GM18907 (cell line): ENCODE measurements around the gene ANK3.

Experiments
- ATAC-seq: cut with Tn5 transposase; IDR thresholded peaks from one replicate; pipeline ENCODE4 v1.9.1; 2021; ENCODE audit warnings: mild to moderate bottlenecking, moderate library complexity; ENCODE audit not compliant: unreplicated experiment

Gene ANK3

GRCh38 chr10:60237977-60238758, 151.5 kb downstream of the ANK3 start:
- peak; percentile 51 for ATAC-seq

- ATAC-seq: peak; percentile 99
Observed at GRCh38 chr10:60236869-60237524, 152.7 kb downstream of the ANK3 start.

GRCh38 chr10:60235001-60235400, 154.7 kb downstream of the ANK3 start:
- ATAC-seq: no peak

- no peak for ATAC-seq
Observed at GRCh38 chr10:60234551-60234950, 155.1 kb downstream of the ANK3 start.

GRCh38 chr10:60230892-60231291, 158.8 kb downstream of the ANK3 start:
- no peak for ATAC-seq

GRCh38 chr10:60224066-60224705, 165.5 kb downstream of the ANK3 start:
- ATAC-seq: no peak

GRCh38 chr10:60222047-60222446, 167.6 kb downstream of the ANK3 start:
- ATAC-seq: no peak

GRCh38 chr10:60212195-60212594, 177.5 kb downstream of the ANK3 start:
- no peak for ATAC-seq

GRCh38 chr10:60209874-60210570, 179.7 kb downstream of the ANK3 start:
- no peak for ATAC-seq

GRCh38 chr10:60208676-60209269, 180.9 kb downstream of the ANK3 start:
- ATAC-seq: no peak

- no peak for ATAC-seq
Observed at GRCh38 chr10:60207894-60208293, 181.8 kb downstream of the ANK3 start.

GRCh38 chr10:60206735-60207134, 182.9 kb downstream of the ANK3 start:
- no peak for ATAC-seq

GRCh38 chr10:60205741-60206140, 183.9 kb downstream of the ANK3 start:
- ATAC-seq: no peak

GRCh38 chr10:60203993-60204618, 185.6 kb downstream of the ANK3 start:
- no peak for ATAC-seq

GRCh38 chr10:60200682-60201053, 189.0 kb downstream of the ANK3 start:
- ATAC-seq: no peak

- no peak for ATAC-seq
Observed at GRCh38 chr10:60200012-60200681, 189.5 kb downstream of the ANK3 start.

GRCh38 chr10:60197206-60197605, 192.5 kb downstream of the ANK3 start:
- ATAC-seq: no peak

GRCh38 chr10:60194421-60194820, 195.3 kb downstream of the ANK3 start:
- no peak for ATAC-seq

- no peak for ATAC-seq
Observed at GRCh38 chr10:60192946-60193345, 196.7 kb downstream of the ANK3 start.

GRCh38 chr10:60189861-60190475, 199.7 kb downstream of the ANK3 start:
- ATAC-seq: no peak
